ENCODE results near the gene PSMB4. TPM values are rescaled to one million over a fixed set of nuclear protein-coding genes. Genes with fewer than 3 reads are reported as not detected.
"Not testable (repeated sequence)": the region's sequence is repeated elsewhere in the genome, so short reads cannot be mapped to it uniquely, and the experiment has no call there.

Gene PSMB4
- total RNA-seq, 1 donor from 2014 or later, result 178 TPM

- not testable (repeated sequence) for ATAC-seq
Observed at GRCh38 chr1:151390221-151391078, 8.9 kb upstream of the PSMB4 start.

- ATAC-seq, result no peak
Observed at GRCh38 chr1:151391079-151391563, 8.3 kb upstream of the PSMB4 start.

GRCh38 chr1:151393583-151393982, 5.8 kb upstream of the PSMB4 start:
- no peak for ATAC-seq

- not testable (repeated sequence) for ATAC-seq
Observed at GRCh38 chr1:151396265-151396664, 3.1 kb upstream of the PSMB4 start.

- ATAC-seq, result no peak
Observed at GRCh38 chr1:151401125-151401788, 1.9 kb downstream of the PSMB4 start.

- no peak for ATAC-seq
Observed at GRCh38 chr1:151401860-151402259, 2.5 kb downstream of the PSMB4 start.

GRCh38 chr1:151402764-151403163, 3.4 kb downstream of the PSMB4 start:
- ATAC-seq, result no peak

GRCh38 chr1:151403612-151404011, 4.2 kb downstream of the PSMB4 start:
- no peak for ATAC-seq

GRCh38 chr1:151405187-151405951, 6.0 kb downstream of the PSMB4 start:
- no peak for ATAC-seq

GRCh38 chr1:151406176-151406575, 6.8 kb downstream of the PSMB4 start:
- ATAC-seq, result no peak

GRCh38 chr1:151407304-151407703, 7.9 kb downstream of the PSMB4 start:
- no peak for ATAC-seq

GRCh38 chr1:151408891-151409290, 9.5 kb downstream of the PSMB4 start:
- no peak for ATAC-seq

GRCh38 chr1:151411884-151412283, 12.5 kb downstream of the PSMB4 start:
- no peak for ATAC-seq

GRCh38 chr1:151416231-151416630, 16.9 kb downstream of the PSMB4 start:
- ATAC-seq, result peak; percentile 58

GRCh38 chr1:151418081-151418480, 18.7 kb downstream of the PSMB4 start:
- no peak for ATAC-seq

- ATAC-seq, result no peak
Observed at GRCh38 chr1:151419819-151420218, 20.4 kb downstream of the PSMB4 start.

GRCh38 chr1:151425103-151425502, 25.7 kb downstream of the PSMB4 start:
- no peak for ATAC-seq

- ATAC-seq, result no peak
Observed at GRCh38 chr1:151428068-151428467, 28.7 kb downstream of the PSMB4 start.

- not testable (repeated sequence) for ATAC-seq
Observed at GRCh38 chr1:151433827-151434226, 34.5 kb downstream of the PSMB4 start.

- ATAC-seq, result no peak
Observed at GRCh38 chr1:151435174-151435573, 35.8 kb downstream of the PSMB4 start.

GRCh38 chr1:151436985-151437384, 37.6 kb downstream of the PSMB4 start:
- ATAC-seq, result no peak

GRCh38 chr1:151437396-151437795, 38.0 kb downstream of the PSMB4 start:
- ATAC-seq, result not testable (repeated sequence)

Measured in esophagus mucosa (tissue), 1 donor.